ENCODE data around the gene TDP2.

- TF ChIP-seq, protein P1, sequence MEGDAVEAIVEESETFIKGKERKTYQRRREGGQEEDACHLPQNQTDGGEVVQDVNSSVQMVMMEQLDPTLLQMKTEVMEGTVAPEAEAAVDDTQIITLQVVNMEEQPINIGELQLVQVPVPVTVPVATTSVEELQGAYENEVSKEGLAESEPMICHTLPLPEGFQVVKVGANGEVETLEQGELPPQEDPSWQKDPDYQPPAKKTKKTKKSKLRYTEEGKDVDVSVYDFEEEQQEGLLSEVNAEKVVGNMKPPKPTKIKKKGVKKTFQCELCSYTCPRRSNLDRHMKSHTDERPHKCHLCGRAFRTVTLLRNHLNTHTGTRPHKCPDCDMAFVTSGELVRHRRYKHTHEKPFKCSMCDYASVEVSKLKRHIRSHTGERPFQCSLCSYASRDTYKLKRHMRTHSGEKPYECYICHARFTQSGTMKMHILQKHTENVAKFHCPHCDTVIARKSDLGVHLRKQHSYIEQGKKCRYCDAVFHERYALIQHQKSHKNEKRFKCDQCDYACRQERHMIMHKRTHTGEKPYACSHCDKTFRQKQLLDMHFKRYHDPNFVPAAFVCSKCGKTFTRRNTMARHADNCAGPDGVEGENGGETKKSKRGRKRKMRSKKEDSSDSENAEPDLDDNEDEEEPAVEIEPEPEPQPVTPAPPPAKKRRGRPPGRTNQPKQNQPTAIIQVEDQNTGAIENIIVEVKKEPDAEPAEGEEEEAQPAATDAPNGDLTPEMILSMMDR (conservative IDR thresholded peaks at IDR 0.05 in 1 of 2, IDR thresholded peaks at IDR 0.05 in 1 of 2; ENCODE audit: low read depth in 1 of 2, low read length in 2 of 2), result no peak
- no peak for TF ChIP-seq EZH2 (IDR thresholded peaks at IDR 0.05; ENCODE audit: low read length, missing control alignments)
These were observed 24.9 kb upstream of the TDP2 start for GRCh38 chr6:24691550-24691949.

Data from fibroblast of lung (primary cell).